ENCODE measurements around the gene IKZF3.
A peak's percentile ranks its signal among the peaks of the same experiment; 100 is the strongest.

IKZF3 gene

DNA sequence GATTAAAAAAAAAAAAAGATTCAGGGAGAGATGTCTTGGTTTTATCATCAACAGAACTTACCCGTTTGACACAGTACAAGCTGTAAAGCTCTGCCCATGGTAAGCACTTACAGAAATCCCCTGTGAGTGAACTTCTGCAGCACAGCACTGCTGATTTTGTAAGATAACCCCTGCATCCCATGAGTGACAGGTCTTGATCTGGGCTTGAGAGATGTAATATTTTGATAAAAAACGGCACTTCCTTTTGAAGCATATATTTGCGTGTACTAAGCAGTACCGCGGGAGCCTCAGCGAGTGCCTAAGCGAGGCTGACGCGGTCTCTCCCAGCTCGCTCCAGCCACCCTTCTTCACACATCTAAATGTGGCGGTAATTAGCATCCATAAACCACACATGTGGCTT lies 50.5 kb downstream of the IKZF3 start:
- no peak for DNase-seq

GRCh38 chr17:39812466-39812865 lies 51.6 kb downstream of the IKZF3 start:
- DNase-seq: no peak

- no peak for DNase-seq
Measured at GRCh38 chr17:39810939-39811728, 53.0 kb downstream of the IKZF3 start.

DNA sequence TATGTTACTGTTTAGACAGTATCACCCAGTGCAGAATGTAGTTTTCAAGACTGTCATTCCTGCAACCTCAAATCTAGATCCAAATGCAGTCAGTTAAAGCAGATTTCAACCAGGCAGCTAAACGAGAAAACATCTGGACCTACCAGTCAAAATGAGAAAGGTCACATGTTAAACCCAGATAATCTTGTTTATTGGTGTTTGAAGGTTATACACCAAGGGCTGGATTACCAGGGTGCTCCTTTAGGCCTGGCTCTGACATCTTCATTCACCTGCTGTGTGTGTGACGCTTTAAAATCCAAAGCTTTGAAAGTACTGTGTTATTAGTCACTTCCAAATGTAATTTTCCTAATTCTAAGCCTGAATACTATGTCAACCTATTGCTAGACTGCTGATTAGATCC lies 54.9 kb downstream of the IKZF3 start:
- no peak for DNase-seq

- DNase-seq: no peak
Measured at GRCh38 chr17:39808409-39808997, 55.6 kb downstream of the IKZF3 start.

DNA sequence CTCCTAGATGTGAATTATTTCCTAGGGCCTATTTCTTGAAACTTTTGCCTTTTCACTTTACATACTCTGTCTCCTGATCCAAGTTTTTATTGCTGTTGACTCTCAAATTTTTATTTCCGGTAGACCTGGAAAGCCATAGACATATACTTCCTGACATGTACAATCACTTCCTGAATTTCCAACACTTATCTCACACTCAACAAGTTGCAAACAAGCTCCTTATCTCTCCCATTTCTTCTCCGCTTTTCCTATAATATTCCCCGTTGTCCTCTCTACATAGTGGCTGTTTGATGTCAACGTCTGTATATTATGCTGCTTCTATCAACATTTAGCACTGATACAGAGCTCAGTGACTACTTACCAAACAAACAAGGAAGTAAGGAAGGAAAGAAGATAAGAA lies 59.3 kb downstream of the IKZF3 start:
- DNase-seq: no peak

DNA sequence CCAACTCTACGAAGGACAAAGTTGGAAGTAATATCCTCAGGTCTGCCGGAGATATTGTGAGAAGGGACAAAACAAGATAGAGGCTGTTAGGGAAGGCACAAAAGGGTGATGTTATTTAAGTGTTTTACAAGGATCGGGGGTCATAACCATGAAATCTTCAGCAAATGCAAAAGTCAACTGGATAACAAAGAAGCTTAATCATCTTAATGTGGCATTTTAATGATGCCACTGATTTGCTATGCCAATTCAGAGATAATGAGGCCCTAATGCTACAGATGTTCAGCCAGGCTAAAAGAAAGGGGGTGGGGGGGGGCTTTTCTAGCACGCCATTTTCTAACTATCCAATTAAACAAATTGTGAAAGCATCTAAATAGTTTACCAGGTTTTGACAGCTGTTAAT lies 63.1 kb downstream of the IKZF3 start:
- peak; percentile 75 for DNase-seq

DNA sequence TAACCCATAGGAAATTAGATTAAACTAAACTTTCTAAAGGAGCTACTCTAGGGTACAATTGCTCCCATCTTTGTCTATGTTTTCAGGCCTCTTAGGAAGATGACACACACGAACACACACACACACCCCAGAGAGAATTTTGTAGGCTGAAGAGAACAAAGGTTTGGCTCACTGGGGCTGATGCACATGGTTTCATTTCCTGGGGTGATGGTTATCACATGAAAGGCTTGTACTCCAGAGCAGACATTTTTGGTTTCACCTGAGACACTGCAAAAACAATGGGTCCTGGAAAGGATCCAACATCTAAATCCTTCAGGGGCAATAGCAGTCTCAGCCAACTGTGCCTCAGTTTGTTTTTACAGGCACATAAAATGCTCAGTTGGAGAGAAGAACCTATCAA lies 63.6 kb downstream of the IKZF3 start:
- DNase-seq: no peak

DNA sequence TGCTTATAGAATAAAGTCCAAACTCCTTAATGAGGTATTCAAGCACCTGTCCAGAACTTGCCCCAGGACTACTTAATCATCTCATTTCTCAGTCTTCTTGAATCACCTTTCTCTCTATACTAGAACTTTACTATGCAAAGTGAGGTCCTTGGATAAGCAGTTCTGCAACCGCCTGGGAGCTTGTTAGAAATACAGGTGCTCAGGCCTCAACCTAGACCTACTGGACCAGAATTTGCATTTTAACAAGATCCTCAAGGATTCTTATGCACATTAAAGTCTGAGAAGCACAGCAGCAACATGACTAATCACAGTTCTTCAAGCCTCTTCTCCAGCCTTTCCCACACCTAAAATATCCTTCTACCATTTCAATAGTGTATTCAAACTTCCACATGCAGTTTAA lies 64.7 kb downstream of the IKZF3 start:
- DNase-seq: no peak

- DNase-seq: no peak
Measured at GRCh38 chr17:39794249-39794970, 69.7 kb downstream of the IKZF3 start.

GRCh38 chr17:39793301-39793872 lies 70.7 kb downstream of the IKZF3 start:
- DNase-seq: no peak

- DNase-seq: no peak
Measured at GRCh38 chr17:39792526-39793221, 71.4 kb downstream of the IKZF3 start.

GRCh38 chr17:39791111-39791992 lies 72.8 kb downstream of the IKZF3 start:
- peak; percentile 40 for DNase-seq

DNA sequence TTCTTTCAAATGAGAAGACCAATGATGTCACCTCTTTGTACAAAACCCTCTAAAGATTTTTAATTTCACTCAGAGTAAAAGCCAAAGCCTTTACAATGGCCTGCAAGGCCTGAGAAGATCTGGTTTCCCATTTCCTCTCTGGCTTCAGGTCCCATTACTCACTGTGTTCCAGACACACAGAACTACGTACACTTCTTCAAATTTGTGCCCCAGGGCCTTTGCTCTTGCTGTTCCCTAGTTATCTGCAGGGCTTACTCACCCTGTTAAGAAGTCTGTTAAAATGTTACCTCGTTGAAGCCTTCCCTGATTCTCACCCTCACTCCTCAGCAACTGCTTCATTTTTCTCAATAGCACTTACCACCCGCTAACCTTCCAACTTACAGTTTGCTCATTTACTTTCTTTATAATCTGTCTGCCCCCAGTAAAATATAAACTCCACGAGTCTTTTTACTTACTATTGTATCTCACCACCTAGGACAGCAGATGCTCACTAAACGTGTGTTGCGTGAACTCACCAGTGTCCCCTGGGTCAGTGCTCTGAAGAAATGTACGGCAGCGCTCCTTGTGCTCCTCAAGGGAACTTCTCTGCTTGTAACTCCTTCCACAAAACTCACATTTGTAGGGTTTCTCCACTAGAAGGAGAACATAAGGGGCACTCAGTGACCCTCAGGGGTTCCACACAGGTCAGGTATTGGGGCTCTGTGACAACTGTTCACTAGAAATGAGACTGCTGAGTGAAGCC lies 76.2 kb downstream of the IKZF3 start:
- no peak for DNase-seq

DNA sequence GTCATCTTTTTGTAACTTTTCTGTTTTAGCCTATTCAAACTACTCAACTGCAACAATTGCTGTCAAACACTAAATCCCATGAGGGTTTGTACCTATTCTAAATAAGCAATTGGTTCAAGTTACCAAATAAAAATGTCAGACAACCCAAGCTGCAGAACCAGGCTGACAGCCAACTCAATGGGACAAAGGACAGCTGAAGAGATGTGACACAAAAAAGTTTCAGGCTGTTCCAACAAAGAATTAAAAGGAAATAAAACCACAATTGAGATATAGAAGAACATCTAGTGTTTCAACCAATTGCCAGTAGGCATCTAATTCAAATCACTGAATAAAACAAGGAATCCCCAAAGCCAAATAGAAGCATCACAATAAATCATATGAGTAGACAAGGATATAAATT lies 77.1 kb downstream of the IKZF3 start:
- DNase-seq: no peak

GRCh38 chr17:39782980-39783379 lies 81.1 kb downstream of the IKZF3 start:
- DNase-seq: no peak

DNA sequence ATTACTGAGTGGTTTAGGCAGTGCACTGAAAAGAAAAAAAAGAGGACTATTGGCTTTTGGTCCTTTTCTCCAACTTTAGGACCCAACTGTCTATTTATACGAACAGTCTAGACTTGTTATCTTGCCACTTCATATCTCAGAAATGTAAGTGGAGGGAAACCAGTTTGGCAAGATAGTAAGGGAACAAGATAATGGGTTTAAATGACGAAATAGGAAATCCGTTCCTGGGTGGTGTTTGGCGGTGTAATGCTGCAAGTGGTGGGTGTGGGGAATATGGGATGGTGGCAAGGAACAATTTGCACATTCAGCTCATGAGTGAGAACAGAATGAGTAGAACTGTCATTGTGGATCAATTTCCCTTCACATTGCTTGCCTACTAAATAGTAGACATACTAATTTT lies 81.6 kb downstream of the IKZF3 start:
- DNase-seq: no peak

GRCh38 chr17:39781861-39782213 lies 82.3 kb downstream of the IKZF3 start:
- DNase-seq: no peak

- no peak for DNase-seq
Measured at GRCh38 chr17:39781031-39781860, 82.9 kb downstream of the IKZF3 start.

All from retina (tissue), 1 donor.